ENCODE measurements around the gene AMFR. TPM values are rescaled to one million over a fixed set of nuclear protein-coding genes. Genes with fewer than 3 reads are reported as not detected.

The AMFR gene
- total RNA-seq, 1 experiment from 2014 or later, result 25.6 TPM

GRCh38 chr16:56462064-56462796, 36.9 kb upstream of the AMFR start:
- no peak overlapping the region for H4K5ac ChIP-seq (ENCODE audit: insufficient read length, low read depth, low read length)
- no peak overlapping the region for H4K8ac ChIP-seq (replicated peaks; ENCODE audit: insufficient read length, low read depth, low read length)
- no peak overlapping the region for H2BK15ac ChIP-seq (ENCODE audit: low read depth, low read length)
- H4K20me1 ChIP-seq (ENCODE audit: control insufficient read depth, insufficient read depth, insufficient read length), result no peaks in the 10 kb centered on the region
- DNase-seq, result no peak
- no peak overlapping the region for H4K91ac ChIP-seq (ENCODE audit: insufficient read length, low read depth, low read length)
- no peak overlapping the region for H2AFZ ChIP-seq (ENCODE audit: low read length)
- no peak overlapping the region for H3K9ac ChIP-seq (ENCODE audit: extremely low read depth, insufficient read length, low read length)
- H3K79me2 ChIP-seq (ENCODE audit: insufficient read depth, low read length), result no peaks in the 10 kb centered on the region
- H2BK120ac ChIP-seq (ENCODE audit: low read depth, low read length, poor library complexity, severe bottlenecking), result no peak overlapping the region
- H3K27me3 ChIP-seq (ENCODE audit: insufficient read depth, low read length), result no peaks in the 10 kb centered on the region
- no peak overlapping the region for H3K27ac Mint-ChIP-seq
- WGBS (ENCODE audit: extremely low coverage, insufficient read length, low lambda C conversion rate), result no CpG with 5 or more reads among the region's 3 CpGs
- H3K23ac ChIP-seq (ENCODE audit: insufficient read length, low read depth, low read length), result no peak overlapping the region
- H3K18ac ChIP-seq (ENCODE audit: insufficient read length, low read depth, low read length), result no peak overlapping the region
- H2BK5ac ChIP-seq (ENCODE audit: insufficient read length, low read length), result no peak overlapping the region
- no peak overlapping the region for H2BK12ac ChIP-seq (ENCODE audit: insufficient read length, low read depth, low read length)
- H3K4me1 ChIP-seq (ENCODE audit: insufficient read depth, low read length), result no peaks in the 10 kb centered on the region
- no peaks in the 10 kb centered on the region for H3K79me1 ChIP-seq (ENCODE audit: insufficient read depth, low read depth, low read length, poor library complexity, severe bottlenecking)
- no peaks in the 10 kb centered on the region for H3K23me2 ChIP-seq (ENCODE audit: insufficient read length, low read depth, low read length, poor library complexity, severe bottlenecking)
- no peak overlapping the region for H3K56ac ChIP-seq (ENCODE audit: insufficient read length, low read depth, low read length)
- no peak overlapping the region for H3K4ac ChIP-seq (ENCODE audit: low read depth, low read length)
- no peak overlapping the region for H2AK5ac ChIP-seq (ENCODE audit: insufficient read length, low read length)
- TF ChIP-seq CTCF (conservative IDR thresholded peaks at IDR 0.05), result no peak
- H3K4me3 Mint-ChIP-seq, result no peak overlapping the region
- H3K9me3 ChIP-seq (ENCODE audit: control insufficient read depth, low read depth, low read length), result no peaks in the 10 kb centered on the region
- no peaks in the 10 kb centered on the region for H3K9me3 Mint-ChIP-seq
- H3K4me1 Mint-ChIP-seq, result no peaks in the 10 kb centered on the region
- H3K36me3 Mint-ChIP-seq (ENCODE audit: insufficient read depth in 1 of 3, low read depth in 3 of 3), result peaks cover 25 to 79% (median 68%) of the 10 kb centered on the region in 3 experiments; a peak in 6 of 7 replicates
- no peak overlapping the region for H3T11ph ChIP-seq (ENCODE audit: low read length)
- H3K27ac ChIP-seq (ENCODE audit: insufficient read length, low read depth, low read length), result no peak overlapping the region
- no peak overlapping the region for H2BK20ac ChIP-seq (ENCODE audit: low read depth, low read length, poor library complexity, severe bottlenecking)
- no peak overlapping the region for H3K4me2 ChIP-seq (ENCODE audit: insufficient read depth, insufficient read length, low read length)
- H3K27me3 Mint-ChIP-seq (ENCODE audit: low read depth), result no peaks in the 10 kb centered on the region
- no peak overlapping the region for H3K14ac ChIP-seq (ENCODE audit: insufficient read depth, low read length)
